Subcutaneous abdominal adipose tissue (tissue), 5 donors: ENCODE data around the gene CDH12.

Source experiments
- H3K27ac ChIP-seq: one replicate; pipeline ENCODE4 v1.7.0; 2013; ENCODE audit warnings: low read depth, mild to moderate bottlenecking, inconsistent platforms, low read length, moderate library complexity
- H3K27me3 ChIP-seq, 5 donors: one replicate each; pipeline ENCODE4 v1.7.0; 2013; ENCODE audit warnings: low read length in 5 of 5, inconsistent platforms in 1 of 5; ENCODE audit not compliant: control insufficient read depth in 5 of 5, insufficient read depth in 4 of 5
- H3K36me3 ChIP-seq, 5 donors: one replicate each; pipeline ENCODE4 v1.7.0; 2013; ENCODE audit warnings: low read length in 5 of 5; ENCODE audit not compliant: control insufficient read depth in 5 of 5, insufficient read depth in 5 of 5
- H3K4me1 ChIP-seq, 5 donors: one replicate each; pipeline ENCODE4 v1.7.0; 2013; ENCODE audit warnings: low read length in 5 of 5, mild to moderate bottlenecking in 3 of 5, moderate library complexity in 1 of 5; ENCODE audit not compliant: control insufficient read depth in 5 of 5, insufficient read depth in 5 of 5
- H3K4me3 ChIP-seq, 5 donors: one replicate each; pipeline ENCODE4 v1.7.0; 2013; ENCODE audit warnings: low read length in 5 of 5, low read depth in 1 of 5
- H3K9ac ChIP-seq, 5 donors: one replicate each; pipeline ENCODE4 v1.7.0; 2013; ENCODE audit warnings: low read length in 5 of 5, mild to moderate bottlenecking in 4 of 5, moderate library complexity in 3 of 5
- H3K9me3 ChIP-seq, 5 donors: one replicate each; pipeline ENCODE4 v1.7.0; 2013; ENCODE audit warnings: low read length in 5 of 5; ENCODE audit not compliant: control insufficient read depth in 5 of 5
- donor health status: healthy.
- donor health status: healthy.
- donor health status: healthy.
- donor health status: healthy.
- donor health status: healthy.

CDH12 gene

DNA sequence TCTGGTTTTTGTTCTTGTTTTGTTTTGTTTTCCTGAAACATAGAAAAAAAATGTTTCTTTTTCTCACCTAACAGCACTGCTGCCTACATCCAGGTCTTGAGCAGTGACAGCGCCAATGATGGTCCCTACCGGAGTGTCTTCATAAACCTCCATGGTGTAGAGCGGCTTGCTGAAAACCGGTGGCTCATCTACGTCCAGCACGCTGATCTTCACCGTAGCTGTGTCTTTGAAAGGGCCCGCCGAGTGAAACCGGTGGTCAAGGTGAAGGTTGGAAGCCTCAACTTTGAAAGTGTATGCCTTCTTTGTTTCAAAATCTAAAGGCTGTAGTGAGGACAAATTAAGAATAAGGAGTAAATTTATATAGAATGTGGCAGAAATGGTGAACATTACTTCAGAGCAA, 1051.0 kb downstream of the CDH12 start:
- H3K9me3 ChIP-seq = no peaks in the 10 kb centered on the region
- H3K9ac ChIP-seq = no peak overlapping the region
- H3K27me3 ChIP-seq = no peaks in the 10 kb centered on the region
- peaks cover 0 to 6% (median 0%) of the 10 kb centered on the region in 5 donors for H3K4me1 ChIP-seq
- no peak overlapping the region for H3K27ac ChIP-seq
- H3K4me3 ChIP-seq = no peak overlapping the region
- no peaks in the 10 kb centered on the region for H3K36me3 ChIP-seq

DNA sequence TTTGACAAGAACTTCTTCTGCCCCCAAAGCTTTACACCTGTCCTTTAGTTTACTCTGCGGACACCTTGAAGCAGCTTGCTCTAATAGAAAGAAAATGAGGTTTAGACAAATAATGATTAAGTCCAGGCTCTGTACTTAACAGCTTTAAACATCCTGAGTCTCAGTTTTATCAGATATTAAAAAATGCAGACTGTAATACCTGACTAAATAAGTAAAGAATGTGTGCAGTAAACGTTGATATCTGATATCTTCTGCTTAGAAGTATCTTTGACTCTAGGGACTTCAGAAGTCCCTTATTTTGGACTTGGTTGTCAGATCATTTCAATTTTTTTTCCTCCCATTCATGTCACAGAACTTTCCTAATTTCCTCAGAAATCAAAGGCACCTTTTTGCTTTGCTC, 1060.4 kb downstream of the CDH12 start:
- Histone ChIP-seq H3K9me3 (no peaks in the 10 kb centered on the region), H3K4me1 (no peaks in the 10 kb centered on the region), H3K4me3 (no peak overlapping the region), H3K27me3 (no peaks in the 10 kb centered on the region), H3K9ac (no peak overlapping the region), H3K36me3 (no peaks in the 10 kb centered on the region), H3K27ac (no peak overlapping the region)

DNA sequence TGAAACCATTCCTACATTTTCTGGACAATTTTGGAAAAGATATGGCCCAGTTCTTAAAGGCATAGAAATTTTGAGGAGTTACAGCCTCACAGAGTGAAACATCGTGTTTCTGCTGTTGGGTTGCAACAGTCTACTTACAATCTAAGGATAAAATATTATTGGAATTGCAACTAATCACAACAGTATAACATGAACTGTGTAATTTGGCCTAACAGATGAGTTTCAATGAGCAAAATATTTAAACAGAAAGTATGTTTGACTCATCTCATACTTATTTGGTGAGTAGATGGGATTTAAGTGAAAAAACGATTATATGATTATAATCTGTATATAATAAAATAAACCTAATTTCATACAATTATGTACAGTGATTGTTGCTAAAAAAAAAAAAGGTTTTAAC, 1061.8 kb downstream of the CDH12 start:
- Histone ChIP-seq H3K27ac (no peak overlapping the region), H3K27me3 (no peaks in the 10 kb centered on the region), H3K36me3 (no peaks in the 10 kb centered on the region), H3K4me1 (no peaks in the 10 kb centered on the region), H3K9ac (no peak overlapping the region), H3K9me3 (no peaks in the 10 kb centered on the region), H3K4me3 (no peak overlapping the region)

DNA sequence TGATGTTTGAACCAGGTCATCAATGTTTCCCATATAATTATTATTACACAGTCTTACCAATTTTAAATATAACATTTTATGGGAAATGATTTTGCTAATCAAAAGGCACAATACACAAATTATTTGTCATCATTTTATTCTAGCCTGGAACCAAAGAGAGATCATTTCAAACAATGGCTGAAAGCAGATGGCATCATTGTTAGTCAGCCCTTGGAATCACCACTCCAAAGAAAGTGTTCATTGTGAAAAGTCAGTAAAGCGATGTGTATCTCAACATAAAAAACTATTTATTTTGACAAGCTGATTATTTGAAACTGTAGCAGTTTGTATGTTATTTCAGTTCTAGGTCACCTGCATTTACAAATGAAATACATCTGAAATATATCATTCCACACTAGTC, 1068.7 kb downstream of the CDH12 start:
- Histone ChIP-seq H3K27ac (no peak overlapping the region), H3K36me3 (no peaks in the 10 kb centered on the region), H3K4me3 (no peak overlapping the region), H3K9me3 (no peaks in the 10 kb centered on the region), H3K27me3 (no peaks in the 10 kb centered on the region), H3K4me1 (no peaks in the 10 kb centered on the region), H3K9ac (no peak overlapping the region)

DNA sequence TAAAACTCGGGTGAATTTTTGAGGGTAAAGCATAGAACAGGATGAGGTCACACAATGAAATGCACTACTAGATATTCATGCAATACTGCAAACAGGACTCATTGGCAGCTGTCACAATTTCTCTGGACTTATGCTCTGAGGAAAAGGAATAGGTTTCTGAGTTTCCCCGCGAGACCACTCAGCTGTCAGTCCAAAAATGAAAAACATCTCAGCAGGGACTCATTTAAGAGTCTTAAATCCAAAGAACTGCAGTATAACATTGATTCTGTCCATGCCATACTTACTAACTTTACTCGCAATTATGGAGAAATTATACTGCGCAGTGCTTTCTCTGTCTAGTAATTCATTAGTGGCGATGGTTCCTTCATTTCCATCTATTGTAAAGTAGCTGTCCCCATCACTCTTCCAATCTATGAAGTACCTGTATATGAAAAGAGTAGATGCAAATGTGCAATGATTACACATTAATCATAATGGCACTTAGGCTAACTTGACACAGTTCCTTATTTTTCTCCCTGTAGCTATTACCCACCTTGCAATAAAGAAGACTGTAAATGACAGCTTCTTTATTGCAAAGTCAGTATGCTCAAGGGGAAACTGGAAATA, 1070.0 kb downstream of the CDH12 start:
- no peaks in the 10 kb centered on the region for H3K27me3 ChIP-seq
- H3K4me3 ChIP-seq = no peak overlapping the region
- H3K4me1 ChIP-seq = no peaks in the 10 kb centered on the region
- H3K27ac ChIP-seq = no peak overlapping the region
- no peak overlapping the region for H3K9ac ChIP-seq
- H3K36me3 ChIP-seq = no peaks in the 10 kb centered on the region
- no peaks in the 10 kb centered on the region for H3K9me3 ChIP-seq

DNA sequence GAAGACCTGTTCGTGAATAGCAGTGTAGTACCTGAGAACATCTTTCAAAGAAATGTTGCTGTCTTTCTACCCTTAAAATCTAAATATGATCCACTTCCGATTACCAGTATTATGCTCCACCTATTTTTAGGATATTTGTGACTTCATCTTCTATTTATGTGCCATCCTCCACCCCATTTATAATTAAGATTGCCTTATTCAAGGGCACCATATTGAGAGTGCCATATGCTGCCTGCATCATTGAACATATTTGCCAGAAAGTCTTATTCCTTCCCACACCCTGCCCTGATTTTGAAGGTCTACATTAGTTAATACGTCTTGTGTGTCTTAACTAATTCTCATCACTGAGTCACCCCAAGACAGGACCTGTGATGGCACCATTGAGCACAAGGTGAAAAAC, 1076.7 kb downstream of the CDH12 start:
- no peak overlapping the region for H3K27ac ChIP-seq
- no peaks in the 10 kb centered on the region for H3K9me3 ChIP-seq
- no peaks in the 10 kb centered on the region for H3K27me3 ChIP-seq
- H3K9ac ChIP-seq = no peak overlapping the region
- no peak overlapping the region for H3K4me3 ChIP-seq
- H3K36me3 ChIP-seq = no peaks in the 10 kb centered on the region
- H3K4me1 ChIP-seq = no peaks in the 10 kb centered on the region

DNA sequence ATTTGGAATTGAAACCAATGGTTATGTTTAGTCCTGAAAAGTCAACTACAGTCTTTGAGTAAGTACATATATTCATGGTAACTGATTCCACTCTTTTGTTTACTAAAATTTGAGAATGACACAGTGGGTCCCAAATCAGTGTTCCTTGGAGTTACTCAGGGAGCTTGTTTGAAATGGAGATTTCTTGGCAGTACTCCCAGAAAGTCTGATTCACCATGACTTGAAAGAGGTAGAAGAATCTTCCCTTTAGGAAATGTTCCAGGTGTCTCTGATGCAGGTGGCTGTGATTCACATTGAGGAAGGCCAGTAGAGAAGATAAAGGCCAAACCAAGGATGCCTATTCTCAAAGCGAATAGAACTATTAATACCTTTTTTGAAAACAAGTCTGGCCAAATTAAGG, 1078.3 kb downstream of the CDH12 start:
- Histone ChIP-seq H3K27me3 (no peaks in the 10 kb centered on the region), H3K9ac (no peak overlapping the region), H3K9me3 (no peaks in the 10 kb centered on the region), H3K36me3 (no peaks in the 10 kb centered on the region), H3K4me1 (no peaks in the 10 kb centered on the region), H3K4me3 (no peak overlapping the region), H3K27ac (no peak overlapping the region)

DNA sequence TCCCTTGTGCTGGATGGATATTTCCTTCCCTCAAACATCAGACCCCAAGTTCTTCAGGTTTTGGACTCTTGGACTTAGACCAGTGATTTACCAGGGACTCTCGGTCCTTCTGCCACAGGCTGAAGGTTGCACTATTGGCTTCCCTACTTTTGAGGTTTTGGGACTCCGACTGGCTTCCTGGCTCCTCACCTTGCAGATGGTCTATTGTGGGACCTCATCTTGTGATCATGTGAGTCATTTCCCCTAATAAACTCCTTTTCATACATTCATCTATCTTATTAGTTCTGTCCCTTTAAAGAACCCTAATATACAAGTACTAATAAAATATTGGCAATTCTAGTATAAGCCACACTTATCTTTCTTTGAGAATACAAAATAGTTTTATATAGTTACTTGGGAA, 1078.9 kb downstream of the CDH12 start:
- Histone ChIP-seq H3K9me3 (no peaks in the 10 kb centered on the region), H3K27me3 (no peaks in the 10 kb centered on the region), H3K9ac (no peak overlapping the region), H3K4me3 (no peak overlapping the region), H3K4me1 (no peaks in the 10 kb centered on the region), H3K36me3 (no peaks in the 10 kb centered on the region), H3K27ac (no peak overlapping the region)

DNA sequence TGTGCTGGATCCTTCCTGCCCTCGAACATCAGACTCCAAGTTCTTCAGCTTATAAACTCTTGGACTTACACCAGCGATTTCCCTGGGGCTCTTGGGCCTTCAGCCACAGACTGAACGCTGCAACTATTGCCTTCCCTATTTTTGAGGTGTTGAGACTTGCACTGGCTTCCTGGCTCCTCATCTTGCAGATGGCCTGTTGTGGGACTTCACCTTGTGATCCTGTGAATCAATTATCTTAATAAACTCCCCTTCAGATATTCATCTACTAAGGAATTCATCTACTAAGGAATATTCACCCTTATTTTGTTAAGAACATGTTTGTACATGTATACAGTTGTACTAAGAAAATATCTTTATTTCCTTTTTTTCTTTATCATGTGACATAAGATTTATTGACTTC, 1079.7 kb downstream of the CDH12 start:
- Histone ChIP-seq H3K27ac (no peak overlapping the region), H3K4me3 (no peak overlapping the region), H3K4me1 (no peaks in the 10 kb centered on the region), H3K9ac (no peak overlapping the region), H3K36me3 (no peaks in the 10 kb centered on the region), H3K9me3 (no peaks in the 10 kb centered on the region), H3K27me3 (no peaks in the 10 kb centered on the region)

DNA sequence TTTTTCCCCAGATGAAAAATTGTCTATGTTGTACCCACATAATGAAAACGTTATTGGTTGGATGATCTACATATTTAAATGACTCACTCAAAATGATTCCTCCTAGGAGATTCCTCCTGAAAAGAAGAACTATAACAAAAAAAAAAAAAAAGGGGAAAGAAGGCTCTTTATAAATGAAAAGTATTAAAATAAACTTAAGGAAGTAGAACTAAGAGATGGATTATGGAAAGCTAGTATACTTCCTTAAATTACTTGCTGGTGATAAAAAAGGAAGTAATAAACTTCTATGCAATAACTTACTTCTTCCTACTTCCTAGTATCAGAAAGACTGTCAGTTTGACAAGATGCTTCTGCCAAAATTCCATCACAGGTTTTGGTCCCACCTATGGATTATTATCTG, 1087.7 kb downstream of the CDH12 start:
- Histone ChIP-seq H3K9me3 (no peaks in the 10 kb centered on the region), H3K4me1 (no peaks in the 10 kb centered on the region), H3K36me3 (no peaks in the 10 kb centered on the region), H3K4me3 (no peak overlapping the region), H3K9ac (no peak overlapping the region), H3K27ac (no peak overlapping the region), H3K27me3 (no peaks in the 10 kb centered on the region)

DNA sequence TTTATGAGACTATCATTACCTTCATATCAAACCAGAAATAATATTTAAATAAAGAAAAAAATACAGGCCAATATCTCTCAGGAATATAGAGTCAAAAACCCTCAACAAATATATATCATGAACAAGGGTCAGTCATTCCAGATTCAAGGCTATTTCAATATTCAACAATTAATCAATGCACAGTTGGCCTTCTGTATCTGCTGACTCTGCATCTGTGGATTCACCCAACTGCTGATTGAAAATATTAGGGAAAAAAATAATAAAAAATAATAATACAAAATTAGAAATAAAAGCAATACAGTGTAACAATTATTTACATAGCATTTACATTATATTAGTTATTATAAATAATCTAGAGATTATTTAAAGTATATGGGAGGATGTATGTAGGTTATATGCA, 1114.0 kb downstream of the CDH12 start:
- Histone ChIP-seq H3K27me3 (no peaks in the 10 kb centered on the region), H3K4me1 (no peaks in the 10 kb centered on the region), H3K27ac (no peak overlapping the region), H3K9ac (no peak overlapping the region), H3K36me3 (no peaks in the 10 kb centered on the region), H3K9me3 (no peaks in the 10 kb centered on the region), H3K4me3 (no peak overlapping the region)
